Smooth muscle cell (in vitro differentiated cells): ENCODE results near the gene STXBP1. TPM values are rescaled to one million over a fixed set of nuclear protein-coding genes. Genes with fewer than 3 reads are reported as not detected.
"Not testable (repeated sequence)": the region's sequence is repeated elsewhere in the genome, so short reads cannot be mapped to it uniquely, and the experiment has no call there.

Source experiments
- DNase-seq: peaks from one replicate; lab custom pipeline; 2025; ENCODE audit not compliant: unreplicated experiment; lab: John Stamatoyannopoulos, UW
- H2AFZ ChIP-seq: fragments of 200-600 bp; sonication (generic); 2 replicates; pipeline ENCODE4 v1.6.0; 2016; ENCODE audit warnings: antibody characterized with exemption, low read depth, mild to moderate bottlenecking
- H3F3A ChIP-seq: fragments of 200-600 bp; sonication (generic); 2 replicates; pipeline ENCODE4 v1.6.0; 2017; ENCODE audit warnings: antibody characterized with exemption, low read depth
- H3K27ac ChIP-seq: fragments of 200-600 bp; sonication (generic); 2 replicates; pipeline ENCODE4 v1.5.1; 2016; ENCODE audit warnings: low read depth, mild to moderate bottlenecking
- H3K27me3 ChIP-seq: fragments of 200-600 bp; sonication (generic); 2 replicates; pipeline ENCODE4 v1.6.1; 2016; ENCODE audit warnings: low read depth, mild to moderate bottlenecking
- H3K36me3 ChIP-seq: fragments of 200-600 bp; sonication (generic); 2 replicates; pipeline ENCODE4 v1.5.1; 2016; ENCODE audit warnings: low read depth
- H3K4me1 ChIP-seq: fragments of 200-600 bp; sonication (generic); 2 replicates; pipeline ENCODE4 v1.5.1; 2016; ENCODE audit warnings: low read depth
- H3K4me2 ChIP-seq: fragments of 200-600 bp; sonication (generic); 2 replicates; pipeline ENCODE4 v1.6.0; 2016; ENCODE audit warnings: mild to moderate bottlenecking
- H3K4me3 ChIP-seq: fragments of 200-600 bp; sonication (generic); 2 replicates; pipeline ENCODE4 v1.5.1; 2016; ENCODE audit warnings: mild to moderate bottlenecking
- H3K79me2 ChIP-seq: fragments of 200-600 bp; sonication (generic); 2 replicates; pipeline ENCODE4 v1.6.0; 2016; ENCODE audit warnings: low read depth, mild to moderate bottlenecking
- H3K9ac ChIP-seq: fragments of 200-600 bp; sonication (generic); 2 replicates; pipeline ENCODE4 v1.6.0; 2016; ENCODE audit warnings: low read depth
- H3K9me3 ChIP-seq: fragments of 200-600 bp; sonication (generic); replicated peaks from 2 replicates; pipeline ENCODE4 v1.5.1; 2016; ENCODE audit warnings: low read depth
- H4K20me1 ChIP-seq: fragments of 200-600 bp; sonication (generic); 2 replicates; pipeline ENCODE4 v1.6.0; 2016; ENCODE audit warnings: low read depth
- CTCF ChIP-seq: fragments of 200-600 bp; sonication (generic); IDR thresholded peaks from 2 replicates; pipeline ENCODE4 v1.5.1; 2017; ENCODE audit warnings: borderline replicate concordance, mild to moderate bottlenecking, antibody characterized with exemption; ENCODE audit not compliant: insufficient read depth, poor library complexity, severe bottlenecking
- WGBS: methylation state at CpG from one replicate; pipeline ENCODE4 v1.1.7; 2016; ENCODE audit warnings: low lambda C conversion rate; 5-methylcytosine and 5-hydroxymethylcytosine counted together
- polyA plus RNA-seq: library from polyadenylated mRNA; unstranded; fragments of >200 nt; fragmentation: Nextera tagmentation; extraction: Ambion mirVana; gene quantifications from 2 replicates; pipeline ENCODE4 v1.2.1, GENCODE V29; 2016
- total RNA-seq: library from RNA; depleted of rRNA; stranded (reverse); fragments of >200 nt; gene quantifications from 2 replicates; pipeline ENCODE4 v1.2.3, GENCODE V29; 2014

Gene STXBP1
- total and polyA plus RNA-seq, 2 experiments from 2014 or later, result 22.4 to 22.8 TPM

- Histone ChIP-seq H3K4me3 (peak overlapping the region; percentile 19), H3K4me2 (peak overlapping the region; percentile 46), H3K27me3 (no peaks in the 10 kb centered on the region), H4K20me1 (no peaks in the 10 kb centered on the region), H3K79me2 (no peaks in the 10 kb centered on the region), H3K9ac (no peak overlapping the region), H3K27ac (peak overlapping the region; percentile 89), H3K9me3 (no peaks in the 10 kb centered on the region), H3F3A (peaks cover 8% of the 10 kb centered on the region), H3K4me1 (peaks cover 10% of the 10 kb centered on the region), H3K36me3 (no peaks in the 10 kb centered on the region), H2AFZ (no peak overlapping the region)
- no peak for DNase-seq
- WGBS, result 57% methylated on average over 5 of the region's 5 CpGs
- TF ChIP-seq CTCF, result no peak
Observed at GRCh38 chr9:127578627-127578951, 33.5 kb upstream of the STXBP1 start.

GRCh38 chr9:127578952-127579853 lies 32.9 kb upstream of the STXBP1 start:
- peak; percentile 77 for DNase-seq
- Histone ChIP-seq H4K20me1 (no peaks in the 10 kb centered on the region), H3K9ac (peak overlapping the region; percentile 60), H3F3A (peaks cover 3% of the 10 kb centered on the region), H2AFZ (peak overlapping the region; percentile 49), H3K36me3 (no peaks in the 10 kb centered on the region), H3K4me2 (peak overlapping the region; percentile 70), H3K4me1 (peaks cover 5% of the 10 kb centered on the region), H3K79me2 (no peaks in the 10 kb centered on the region), H3K9me3 (no peaks in the 10 kb centered on the region), H3K27ac (peak overlapping the region; percentile 89), H3K27me3 (no peaks in the 10 kb centered on the region), H3K4me3 (peak overlapping the region; percentile 19)
- 29% methylated on average over 21 of the region's 21 CpGs for WGBS
- no peak for TF ChIP-seq CTCF

- peaks cover 5% of the 10 kb centered on the region for H3K4me1 ChIP-seq
- H2AFZ ChIP-seq, result no peak overlapping the region
- WGBS, result 87% methylated on average over 8 of the region's 8 CpGs
- no peak for TF ChIP-seq CTCF
- no peaks in the 10 kb centered on the region for H3F3A ChIP-seq
- no peak overlapping the region for H3K9ac ChIP-seq
- H3K36me3 ChIP-seq, result no peaks in the 10 kb centered on the region
- no peak overlapping the region for H3K4me2 ChIP-seq
- no peak for DNase-seq
- no peaks in the 10 kb centered on the region for H4K20me1 ChIP-seq
- H3K27me3 ChIP-seq, result no peaks in the 10 kb centered on the region
- no peaks in the 10 kb centered on the region for H3K9me3 ChIP-seq
- no peaks in the 10 kb centered on the region for H3K79me2 ChIP-seq
- H3K4me3 ChIP-seq, result no peak overlapping the region
- no peak overlapping the region for H3K27ac ChIP-seq
Observed at GRCh38 chr9:127580366-127580765, 31.7 kb upstream of the STXBP1 start.

- no peaks in the 10 kb centered on the region for H3K36me3 ChIP-seq
- H3K4me1 ChIP-seq, result peaks cover 5% of the 10 kb centered on the region
- H3K9me3 ChIP-seq, result no peaks in the 10 kb centered on the region
- no peak for DNase-seq
- 95% methylated on average over 7 of the region's 7 CpGs for WGBS
- H4K20me1 ChIP-seq, result no peaks in the 10 kb centered on the region
- H3K79me2 ChIP-seq, result no peaks in the 10 kb centered on the region
- H3K9ac ChIP-seq, result no peak overlapping the region
- no peak overlapping the region for H2AFZ ChIP-seq
- no peak overlapping the region for H3K4me3 ChIP-seq
- TF ChIP-seq CTCF, result no peak
- no peaks in the 10 kb centered on the region for H3F3A ChIP-seq
- H3K27me3 ChIP-seq, result no peaks in the 10 kb centered on the region
- no peak overlapping the region for H3K27ac ChIP-seq
- H3K4me2 ChIP-seq, result no peak overlapping the region
Observed at GRCh38 chr9:127580879-127581475, 31.1 kb upstream of the STXBP1 start.

- not testable (repeated sequence) for H3K27me3 ChIP-seq, H3K4me2 ChIP-seq, H3K9me3 ChIP-seq, H3K9ac ChIP-seq, H3K36me3 ChIP-seq, DNase-seq, H3F3A ChIP-seq, H2AFZ ChIP-seq, H3K4me1 ChIP-seq, H3K79me2 ChIP-seq, H3K4me3 ChIP-seq, H4K20me1 ChIP-seq
- 95% methylated on average over 3 of the region's 3 CpGs for WGBS
- peak overlapping the region; percentile 39 for H3K27ac ChIP-seq
Observed at GRCh38 chr9:127584474-127584805, 27.6 kb upstream of the STXBP1 start.
